Measurements from ENCODE around the gene CARD9. TPM values are rescaled to one million over a fixed set of nuclear protein-coding genes. Genes with fewer than 3 reads are reported as not detected.

The CARD9 gene
- total RNA-seq, 1 experiment from 2014 or later = 1.7 TPM

DNA sequence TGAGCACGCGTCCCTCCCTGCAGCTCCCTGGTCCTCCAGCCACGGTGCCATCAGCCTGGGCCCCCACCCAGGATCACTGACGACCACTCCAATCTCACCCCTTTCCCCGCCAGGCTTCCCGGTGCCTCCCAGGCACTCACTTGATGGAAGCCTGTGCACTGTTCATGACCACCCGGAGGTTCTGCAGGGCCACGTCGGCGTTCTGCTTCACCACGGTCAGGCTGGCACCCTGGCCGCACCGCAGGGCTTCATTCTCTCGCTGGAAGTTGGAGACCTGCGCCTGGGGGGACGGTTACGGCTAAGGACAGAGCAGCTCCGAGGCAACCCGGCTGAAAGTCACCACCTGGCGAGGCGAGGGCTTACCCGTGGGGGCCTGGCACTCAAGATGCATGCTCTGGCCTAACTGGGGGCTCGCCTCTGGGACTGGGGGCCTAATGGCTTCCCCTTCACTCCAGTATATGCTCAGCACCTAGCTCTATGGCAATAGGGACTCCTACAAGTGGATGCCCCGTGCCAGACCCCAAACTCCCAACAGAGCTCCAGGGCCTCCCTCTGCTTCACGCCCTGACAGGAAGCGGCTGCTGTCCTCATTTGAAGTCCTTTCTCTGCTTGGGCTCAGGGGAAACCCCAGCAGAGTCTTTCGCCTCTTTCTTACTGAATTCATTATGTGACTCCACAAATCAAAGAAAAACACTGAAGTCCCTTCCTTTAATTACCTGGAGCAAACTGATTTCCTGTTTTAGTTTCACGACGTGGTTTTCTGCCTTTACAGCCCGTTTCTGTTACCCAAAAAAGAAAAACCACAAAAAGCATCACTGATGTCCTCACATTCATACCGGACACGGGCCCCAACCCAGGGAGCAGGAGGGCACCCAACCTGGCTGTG is 30.7 kb upstream of the CARD9 start:
- TF ChIP-seq, protein P1, sequence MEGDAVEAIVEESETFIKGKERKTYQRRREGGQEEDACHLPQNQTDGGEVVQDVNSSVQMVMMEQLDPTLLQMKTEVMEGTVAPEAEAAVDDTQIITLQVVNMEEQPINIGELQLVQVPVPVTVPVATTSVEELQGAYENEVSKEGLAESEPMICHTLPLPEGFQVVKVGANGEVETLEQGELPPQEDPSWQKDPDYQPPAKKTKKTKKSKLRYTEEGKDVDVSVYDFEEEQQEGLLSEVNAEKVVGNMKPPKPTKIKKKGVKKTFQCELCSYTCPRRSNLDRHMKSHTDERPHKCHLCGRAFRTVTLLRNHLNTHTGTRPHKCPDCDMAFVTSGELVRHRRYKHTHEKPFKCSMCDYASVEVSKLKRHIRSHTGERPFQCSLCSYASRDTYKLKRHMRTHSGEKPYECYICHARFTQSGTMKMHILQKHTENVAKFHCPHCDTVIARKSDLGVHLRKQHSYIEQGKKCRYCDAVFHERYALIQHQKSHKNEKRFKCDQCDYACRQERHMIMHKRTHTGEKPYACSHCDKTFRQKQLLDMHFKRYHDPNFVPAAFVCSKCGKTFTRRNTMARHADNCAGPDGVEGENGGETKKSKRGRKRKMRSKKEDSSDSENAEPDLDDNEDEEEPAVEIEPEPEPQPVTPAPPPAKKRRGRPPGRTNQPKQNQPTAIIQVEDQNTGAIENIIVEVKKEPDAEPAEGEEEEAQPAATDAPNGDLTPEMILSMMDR (IDR thresholded peaks at IDR 0.05) = no peak
- TF ChIP-seq SIN3A (IDR thresholded peaks at IDR 0.05; ENCODE audit: borderline replicate concordance, insufficient read depth, low read depth, low read length) (no peak), POLR2AphosphoS5 (IDR thresholded peaks at IDR 0.05; ENCODE audit: low read depth, low read length) (no peak), TCF7L2 (IDR thresholded peaks at IDR 0.05; ENCODE audit: low read depth, low read length) (no peak)
- TF ChIP-seq, protein P2, sequence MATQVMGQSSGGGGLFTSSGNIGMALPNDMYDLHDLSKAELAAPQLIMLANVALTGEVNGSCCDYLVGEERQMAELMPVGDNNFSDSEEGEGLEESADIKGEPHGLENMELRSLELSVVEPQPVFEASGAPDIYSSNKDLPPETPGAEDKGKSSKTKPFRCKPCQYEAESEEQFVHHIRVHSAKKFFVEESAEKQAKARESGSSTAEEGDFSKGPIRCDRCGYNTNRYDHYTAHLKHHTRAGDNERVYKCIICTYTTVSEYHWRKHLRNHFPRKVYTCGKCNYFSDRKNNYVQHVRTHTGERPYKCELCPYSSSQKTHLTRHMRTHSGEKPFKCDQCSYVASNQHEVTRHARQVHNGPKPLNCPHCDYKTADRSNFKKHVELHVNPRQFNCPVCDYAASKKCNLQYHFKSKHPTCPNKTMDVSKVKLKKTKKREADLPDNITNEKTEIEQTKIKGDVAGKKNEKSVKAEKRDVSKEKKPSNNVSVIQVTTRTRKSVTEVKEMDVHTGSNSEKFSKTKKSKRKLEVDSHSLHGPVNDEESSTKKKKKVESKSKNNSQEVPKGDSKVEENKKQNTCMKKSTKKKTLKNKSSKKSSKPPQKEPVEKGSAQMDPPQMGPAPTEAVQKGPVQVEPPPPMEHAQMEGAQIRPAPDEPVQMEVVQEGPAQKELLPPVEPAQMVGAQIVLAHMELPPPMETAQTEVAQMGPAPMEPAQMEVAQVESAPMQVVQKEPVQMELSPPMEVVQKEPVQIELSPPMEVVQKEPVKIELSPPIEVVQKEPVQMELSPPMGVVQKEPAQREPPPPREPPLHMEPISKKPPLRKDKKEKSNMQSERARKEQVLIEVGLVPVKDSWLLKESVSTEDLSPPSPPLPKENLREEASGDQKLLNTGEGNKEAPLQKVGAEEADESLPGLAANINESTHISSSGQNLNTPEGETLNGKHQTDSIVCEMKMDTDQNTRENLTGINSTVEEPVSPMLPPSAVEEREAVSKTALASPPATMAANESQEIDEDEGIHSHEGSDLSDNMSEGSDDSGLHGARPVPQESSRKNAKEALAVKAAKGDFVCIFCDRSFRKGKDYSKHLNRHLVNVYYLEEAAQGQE (IDR thresholded peaks at IDR 0.05; ENCODE audit: insufficient read depth in 1 of 2, low read depth in 2 of 2, low read length in 1 of 2) = no peak
- H3K27me3 ChIP-seq (ENCODE audit: control insufficient read depth, insufficient read depth, low read length) = no peaks in the 10 kb centered on the region
- intact Hi-C loops (cut with micrococcal nuclease; ENCODE audit: unreplicated experiment) (no loop called here), in situ Hi-C loops (cut with HindIII; ENCODE audit: low pct_unique_long_range_greater_than_20kb, low sequenced_read_pairs) (no loop called here)
- no peak overlapping the region for H3K4me3 ChIP-seq (ENCODE audit: low read depth in 2 of 2, low read length in 2 of 2)
- no TSS peak for BruUV-seq (replicated peaks)
- ChIA-PET POLR2A (no interaction called here), CTCF (no interaction called here)
- H3K9me3 ChIP-seq (ENCODE audit: control insufficient read depth, insufficient read depth, low read depth, low read length) = no peaks in the 10 kb centered on the region
- no peak for ATAC-seq
- no peak for DNase-seq (ENCODE audit: low read depth, low spot score)
- peaks cover 4% of the 10 kb centered on the region; the same call in 1 of the 2 replicates for H3K4me1 ChIP-seq (ENCODE audit: control insufficient read depth, insufficient read depth, low read length)
- peaks cover 2% of the 10 kb centered on the region for H3K36me3 ChIP-seq (ENCODE audit: control insufficient read depth, insufficient read depth, low read length)
- no peak overlapping the region for H3K27ac ChIP-seq (ENCODE audit: low read length)

DNA sequence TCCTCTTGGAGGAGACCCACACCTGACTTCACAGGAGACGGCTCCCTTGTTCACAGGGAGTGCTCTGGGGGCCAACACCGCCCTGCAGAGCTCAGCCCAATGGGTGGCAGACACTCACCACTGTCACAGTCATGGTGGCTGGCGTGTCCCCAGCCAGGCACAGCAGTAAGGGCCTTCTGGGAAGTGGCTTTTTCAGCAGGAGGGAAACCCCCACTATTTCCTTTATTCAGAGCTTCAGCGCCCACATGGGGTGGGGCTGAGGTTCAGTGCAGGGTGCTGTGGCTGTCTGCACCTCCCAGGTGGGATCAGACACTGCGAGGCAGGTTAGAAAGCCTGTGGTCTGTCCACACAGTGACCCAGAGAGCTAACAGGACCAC is 30.1 kb upstream of the CARD9 start:
- Histone ChIP-seq H3K4me3 (ENCODE audit: low read depth in 2 of 2, low read length in 2 of 2) (no peak overlapping the region), H3K27me3 (ENCODE audit: control insufficient read depth, insufficient read depth, low read length) (no peaks in the 10 kb centered on the region), H3K27ac (ENCODE audit: low read length) (no peak overlapping the region), H3K9me3 (ENCODE audit: control insufficient read depth, insufficient read depth, low read depth, low read length) (no peaks in the 10 kb centered on the region), H3K36me3 (ENCODE audit: control insufficient read depth, insufficient read depth, low read length) (peaks cover 2% of the 10 kb centered on the region), H3K4me1 (ENCODE audit: control insufficient read depth, insufficient read depth, low read length) (peaks cover 8% of the 10 kb centered on the region; the same call in 1 of the 2 replicates)
- intact Hi-C loops (cut with micrococcal nuclease; ENCODE audit: unreplicated experiment) = no loop called here
- ATAC-seq (no peak), DNase-seq (ENCODE audit: low read depth, low spot score) (no peak)
- POLR2A ChIA-PET = no interaction called here
- in situ Hi-C loops (cut with HindIII; ENCODE audit: low pct_unique_long_range_greater_than_20kb, low sequenced_read_pairs) = no loop called here
- CTCF ChIA-PET = no interaction called here
- no peak for TF ChIP-seq TCF7L2 (IDR thresholded peaks at IDR 0.05; ENCODE audit: low read depth, low read length)
- no peak for TF ChIP-seq POLR2AphosphoS5 (IDR thresholded peaks at IDR 0.05; ENCODE audit: low read depth, low read length)
- TF ChIP-seq SIN3A (IDR thresholded peaks at IDR 0.05; ENCODE audit: borderline replicate concordance, insufficient read depth, low read depth, low read length) = no peak
- TF ChIP-seq, protein P2 (IDR thresholded peaks at IDR 0.05; ENCODE audit: insufficient read depth in 1 of 2, low read depth in 2 of 2, low read length in 1 of 2) = no peak
- TF ChIP-seq, protein P1 (IDR thresholded peaks at IDR 0.05) = no peak
- BruUV-seq (replicated peaks) = no TSS peak
